Nephron progenitor cell (in vitro differentiated cells): Measurements from ENCODE around the gene CATSPERD.
"Not testable (repeated sequence)": the region's sequence is repeated elsewhere in the genome, so short reads cannot be mapped to it uniquely, and the experiment has no call there.

Experiments used
- DNase-seq: peaks from one replicate; pipeline ENCODE4 v3.0.0; 2021
- H3K27ac Mint-ChIP-seq: 2 replicates; pipeline ENCODE4 v1.8.0; 2021; ENCODE audit warnings: mild to moderate bottlenecking, moderate library complexity, mixed read lengths
- H3K27me3 Mint-ChIP-seq: 2 replicates; pipeline ENCODE4 v1.8.0; 2021; ENCODE audit warnings: mild to moderate bottlenecking, low read depth, mixed read lengths; ENCODE audit not compliant: poor library complexity
- H3K36me3 Mint-ChIP-seq: 2 replicates; pipeline ENCODE4 v1.8.0; 2021; ENCODE audit warnings: low read depth, mixed read lengths
- H3K4me1 Mint-ChIP-seq: 2 replicates; pipeline ENCODE4 v1.8.0; 2021; ENCODE audit warnings: mixed read lengths
- H3K4me3 Mint-ChIP-seq: 2 replicates; pipeline ENCODE4 v1.8.0; 2021; ENCODE audit warnings: mild to moderate bottlenecking, moderate library complexity, mixed read lengths
- H3K9me3 Mint-ChIP-seq: 2 replicates; pipeline ENCODE4 v1.8.0; 2021; ENCODE audit warnings: mild to moderate bottlenecking, moderate library complexity, mixed read lengths
- CTCF ChIP-seq: fragments of 200-600 bp; sonication (generic); IDR thresholded peaks from 2 replicates; pipeline ENCODE4 v1.5.0; 2021; ENCODE audit warnings: antibody characterized with exemption

CATSPERD gene

GRCh38 chr19:5743630-5744029, 23.2 kb downstream of the CATSPERD start:
- H3K27ac Mint-ChIP-seq = no peak overlapping the region
- no peaks in the 10 kb centered on the region for H3K4me1 Mint-ChIP-seq
- H3K27me3 Mint-ChIP-seq = peaks cover 47% of the 10 kb centered on the region
- no peaks in the 10 kb centered on the region for H3K36me3 Mint-ChIP-seq
- TF ChIP-seq CTCF = no peak
- H3K9me3 Mint-ChIP-seq = no peaks in the 10 kb centered on the region
- no peak overlapping the region for H3K4me3 Mint-ChIP-seq
- DNase-seq = no peak

- not testable (repeated sequence) for H3K27ac Mint-ChIP-seq, H3K4me1 Mint-ChIP-seq, H3K36me3 Mint-ChIP-seq, H3K4me3 Mint-ChIP-seq, DNase-seq, H3K9me3 Mint-ChIP-seq
- H3K27me3 Mint-ChIP-seq = peaks cover 47% of the 10 kb centered on the region
Observed at GRCh38 chr19:5744999-5745398, 24.6 kb downstream of the CATSPERD start.

GRCh38 chr19:5748920-5749319, 28.5 kb downstream of the CATSPERD start:
- H3K4me3 Mint-ChIP-seq, H3K36me3 Mint-ChIP-seq, H3K9me3 Mint-ChIP-seq, DNase-seq, H3K27ac Mint-ChIP-seq, H3K4me1 Mint-ChIP-seq: not testable (repeated sequence)
- H3K27me3 Mint-ChIP-seq = peaks cover 39% of the 10 kb centered on the region

GRCh38 chr19:5749505-5749904, 29.1 kb downstream of the CATSPERD start:
- no peak for TF ChIP-seq CTCF
- no peak for DNase-seq
- no peak overlapping the region for H3K4me3 Mint-ChIP-seq
- H3K36me3 Mint-ChIP-seq = no peaks in the 10 kb centered on the region
- no peak overlapping the region for H3K27ac Mint-ChIP-seq
- peaks cover 42% of the 10 kb centered on the region for H3K27me3 Mint-ChIP-seq
- H3K9me3 Mint-ChIP-seq = no peaks in the 10 kb centered on the region
- no peaks in the 10 kb centered on the region for H3K4me1 Mint-ChIP-seq

- no peaks in the 10 kb centered on the region for H3K4me1 Mint-ChIP-seq
Observed at GRCh38 chr19:5751709-5752108, 31.3 kb downstream of the CATSPERD start.

GRCh38 chr19:5753743-5754142, 33.3 kb downstream of the CATSPERD start:
- H3K36me3 Mint-ChIP-seq = no peaks in the 10 kb centered on the region
- H3K9me3 Mint-ChIP-seq = no peaks in the 10 kb centered on the region

More at GRCh38 chr19:5751709-5752108, 31.3 kb downstream of the CATSPERD start:
- H3K27ac Mint-ChIP-seq = no peak overlapping the region
- no peak overlapping the region for H3K4me3 Mint-ChIP-seq
- H3K27me3 Mint-ChIP-seq = peaks cover 32% of the 10 kb centered on the region
- no peaks in the 10 kb centered on the region for H3K9me3 Mint-ChIP-seq
- no peak for DNase-seq
- no peaks in the 10 kb centered on the region for H3K36me3 Mint-ChIP-seq
- no peak for TF ChIP-seq CTCF

More at GRCh38 chr19:5753743-5754142, 33.3 kb downstream of the CATSPERD start:
- TF ChIP-seq CTCF = no peak
- H3K4me3 Mint-ChIP-seq = no peak overlapping the region
- H3K4me1 Mint-ChIP-seq = no peaks in the 10 kb centered on the region
- peak overlapping the region; percentile 6 for H3K27ac Mint-ChIP-seq
- peaks cover 22% of the 10 kb centered on the region for H3K27me3 Mint-ChIP-seq
- no peak for DNase-seq
